HCT116 (cell line): ENCODE results near the gene PANK1. TPM values are rescaled to one million over a fixed set of nuclear protein-coding genes. Genes with fewer than 3 reads are reported as not detected.

ENCODE experiments used
- ATAC-seq: fragments of 200-7000 bp; cut with Tn5 transposase; 2 replicates; pipeline ENCODE4 v1.9.1; 2020; ENCODE audit warnings: mild to moderate bottlenecking, moderate library complexity
- BruUV-seq: library from RNA; stranded (reverse); fragments of 400-500 nt; replicated peaks from 2 replicates; lab custom pipeline; 2021; lab: Mats Ljungman, UMichigan
- CTCF ChIA-PET: fragments of 300-600 bp; sonication (Branson Sonifier 250); formaldehyde crosslinking; loops from one replicate; lab custom pipeline; 2021; ENCODE audit warnings: antibody characterized with exemption; lab: Charles Lee
- POLR2A ChIA-PET: fragments of 300-600, 350-600 bp; sonication (Branson Sonifier 250); formaldehyde crosslinking; loops from one replicate; lab custom pipeline; 2021; ENCODE audit warnings: antibody characterized with exemption; lab: Charles Lee
- RAD21 ChIA-PET, 2 experiments: fragments of 300-600 bp; sonication (Branson Sonifier 250); formaldehyde crosslinking; loops; one replicate each; lab custom pipeline; 2023; ENCODE audit warnings: low total read pairs in 2 of 2; ENCODE audit not compliant: uncharacterized antibody in 2 of 2, unreplicated experiment in 2 of 2, low non-redundant PET in 1 of 2; lab: Charles Lee
- DNase-seq: peaks from one replicate; pipeline ENCODE4 v3.0.0-alpha.2; 2010; ENCODE audit warnings: low read depth, low spot score
- H2AFZ ChIP-seq: fragments of 200-600 bp; shearing (Covaris generic), sonication (generic); 2 replicates; pipeline ENCODE4 v1.6.1; 2017; ENCODE audit warnings: low read depth, mixed run types, mixed read lengths, antibody characterized with exemption, low read length; ENCODE audit not compliant: poor library complexity, severe bottlenecking
- H3K27ac ChIP-seq: 2 replicates; pipeline ENCODE4 v1.5.1; 2012; ENCODE audit warnings: low read depth, low read length
- H3K27me3 ChIP-seq: fragments of 200-600 bp; sonication (generic); 2 replicates; pipeline ENCODE4 v1.6.1; 2016; ENCODE audit warnings: mixed run types, low read length, mixed read lengths; ENCODE audit not compliant: insufficient read depth
- H3K36me3 ChIP-seq, 2 experiments: fragments of 200-500 bp in 1 of 2; fragments of 200-600 bp in 1 of 2; sonication (Bioruptor generic) in 1 of 2; sonication (generic) in 1 of 2; 2 replicates each; pipeline versions ENCODE4 v1.5.1 to v1.6.1; 2014 to 2016; ENCODE audit warnings: low read length in 2 of 2, inconsistent platforms in 1 of 2, mixed read lengths in 1 of 2, mixed run types in 1 of 2; ENCODE audit not compliant: insufficient read depth in 2 of 2, control insufficient read depth in 1 of 2
- H3K4me1 ChIP-seq, 2 experiments: fragments of 200-600 bp in 1 of 2; sonication (generic) in 1 of 2; 2 replicates each; pipeline versions ENCODE4 v1.5.1 to v1.6.1; 2012 to 2017; ENCODE audit warnings: low read length in 2 of 2, inconsistent platforms in 1 of 2, mild to moderate bottlenecking in 1 of 2, mixed read lengths in 1 of 2, mixed run types in 1 of 2, moderate library complexity in 1 of 2; ENCODE audit not compliant: insufficient read depth in 2 of 2, control insufficient read depth in 1 of 2
- H3K4me2 ChIP-seq: fragments of 200-600 bp; sonication (generic); 2 replicates; pipeline ENCODE4 v1.6.1; 2017; ENCODE audit warnings: mixed run types, low read length, mixed read lengths
- H3K4me3 ChIP-seq, 2 experiments: fragments of 200-600 bp in 1 of 2; sonication (generic) in 1 of 2; replicated peaks in 1 of 2; 2 replicates each; pipeline ENCODE4 v1.5.1; 2011 to 2016; ENCODE audit warnings: low read length in 2 of 2, control low read depth in 1 of 2, low read depth in 1 of 2, mild to moderate bottlenecking in 1 of 2, mixed read lengths in 1 of 2, mixed run types in 1 of 2
- H3K79me2 ChIP-seq: fragments of 200-600 bp; sonication (generic); 2 replicates; pipeline ENCODE4 v1.6.1; 2017; ENCODE audit warnings: mild to moderate bottlenecking, mixed run types, low read length, moderate library complexity, mixed read lengths; ENCODE audit not compliant: insufficient read depth
- H3K9ac ChIP-seq: fragments of 200-600 bp; sonication (generic); 2 replicates; pipeline ENCODE4 v1.6.1; 2016; ENCODE audit warnings: low read length, mixed read lengths
- H3K9me2 ChIP-seq: fragments of 200-600 bp; sonication (generic), shearing (Covaris generic); 2 replicates; pipeline ENCODE4 v1.6.1; 2017; ENCODE audit warnings: mixed run types, mild to moderate bottlenecking, moderate library complexity; ENCODE audit not compliant: insufficient read depth
- H3K9me3 ChIP-seq, 2 experiments: fragments of 200-500 bp in 1 of 2; fragments of 200-600 bp in 1 of 2; sonication (Bioruptor generic) in 1 of 2; sonication (generic) in 1 of 2; 2 replicates each; pipeline ENCODE4 v1.6.1; 2014 to 2017; ENCODE audit warnings: low read length in 2 of 2, mixed read lengths in 2 of 2, inconsistent platforms in 1 of 2, low read depth in 1 of 2, mild to moderate bottlenecking in 1 of 2, mixed run types in 1 of 2, moderate library complexity in 1 of 2; ENCODE audit not compliant: control insufficient read depth in 1 of 2, insufficient read depth in 1 of 2
- H4K20me1 ChIP-seq: fragments of 200-600 bp; sonication (generic), shearing (Covaris generic); 2 replicates; pipeline ENCODE4 v1.6.1; 2017; ENCODE audit warnings: mixed run types, mild to moderate bottlenecking, moderate library complexity; ENCODE audit not compliant: insufficient read depth
- ATF3 ChIP-seq: IDR thresholded peaks from 2 replicates; pipeline ENCODE4 v1.6.1; 2012
- CBX3 ChIP-seq: IDR thresholded peaks from 2 replicates; pipeline ENCODE4 v1.6.1; 2012; ENCODE audit warnings: low read depth
- CEBPB ChIP-seq: IDR thresholded peaks from 2 replicates; pipeline ENCODE4 v1.6.1; 2012; ENCODE audit warnings: low read depth
- EGR1 ChIP-seq: IDR thresholded peaks from 2 replicates; pipeline ENCODE4 v1.6.1; 2012; ENCODE audit warnings: low read depth
- ELF1 ChIP-seq: IDR thresholded peaks from 2 replicates; pipeline ENCODE4 v1.6.1; 2012; ENCODE audit warnings: low read depth, borderline replicate concordance
- EZH2phosphoT487 ChIP-seq: fragments of 200-600 bp; IDR thresholded peaks from 2 replicates; pipeline ENCODE4 v1.6.1; 2018; ENCODE audit warnings: antibody characterized with exemption, borderline replicate concordance
- FOSL1 ChIP-seq: IDR thresholded peaks from 2 replicates; pipeline ENCODE4 v1.6.1; 2012; ENCODE audit warnings: low read depth
- MAX ChIP-seq: IDR thresholded peaks from 2 replicates; pipeline ENCODE4 v1.6.1; 2012
- POLR2A ChIP-seq: IDR thresholded peaks from 2 replicates; pipeline ENCODE4 v1.7.0; 2011; ENCODE audit warnings: borderline replicate concordance; ENCODE audit not compliant: insufficient read depth, insufficient read length; ENCODE audit errors: extremely low read depth
- POLR2AphosphoS5 ChIP-seq: IDR thresholded peaks from 2 replicates; pipeline ENCODE4 v1.6.1; 2011; ENCODE audit warnings: mild to moderate bottlenecking, low read depth, low read length, moderate library complexity
- RAD21 ChIP-seq: IDR thresholded peaks from 2 replicates; pipeline ENCODE4 v1.6.1; 2012; ENCODE audit warnings: low read depth, mild to moderate bottlenecking
- SP1 ChIP-seq: IDR thresholded peaks from 2 replicates; pipeline ENCODE4 v1.6.1; 2012; ENCODE audit warnings: low read depth
- TCF7L2 ChIP-seq: IDR thresholded peaks from 2 replicates; pipeline ENCODE4 v1.7.0; 2011; ENCODE audit warnings: borderline replicate concordance, inconsistent platforms; ENCODE audit not compliant: insufficient read depth, insufficient read length; ENCODE audit errors: extremely low read depth
- YY1 ChIP-seq: IDR thresholded peaks from 2 replicates; pipeline ENCODE4 v1.6.1; 2011; ENCODE audit warnings: low read length, low read depth, moderate library complexity, mild to moderate bottlenecking; ENCODE audit not compliant: insufficient replicate concordance; ENCODE audit errors: extremely low read depth
- ZBTB33 ChIP-seq: IDR thresholded peaks from 2 replicates; pipeline ENCODE4 v1.6.1; 2011; ENCODE audit warnings: mild to moderate bottlenecking, low read length, moderate library complexity; ENCODE audit not compliant: insufficient replicate concordance; ENCODE audit errors: extremely low read depth
- ZFX ChIP-seq: fragments of 450-650 bp; IDR thresholded peaks from 2 replicates; pipeline ENCODE4 v1.6.1; 2017
- ZNF274 ChIP-seq: fragments of 200-500 bp; sonication (Bioruptor generic); IDR thresholded peaks from 2 replicates; pipeline ENCODE4 v1.6.1; 2014; ENCODE audit warnings: mild to moderate bottlenecking, low read depth, low read length, inconsistent platforms
- intact Hi-C: fragments of 100-400 bp; cut with micrococcal nuclease; formaldehyde crosslinking; loops from 2 replicates; pipeline ENCODE4 v1.10.0; 2022
- total RNA-seq: library from RNA; stranded (reverse); gene quantifications from one replicate; pipeline ENCODE4 v1.2.1, GENCODE V29; 2021; ENCODE audit not compliant: unreplicated experiment
- TF ChIP-seq, protein P1 (sequence below), 3 experiments: fragments of 200-600 bp in 1 of 3; sonication (generic) in 1 of 3; IDR thresholded peaks in 2 of 3; conservative IDR thresholded peaks in 1 of 3; 2 replicates each; pipeline ENCODE4 v1.5.1; 2012 to 2017; ENCODE audit warnings: low read depth in 2 of 3, low read length in 2 of 3, antibody characterized with exemption in 1 of 3, borderline replicate concordance in 1 of 3, control low read depth in 1 of 3, mild to moderate bottlenecking in 1 of 3, mixed read lengths in 1 of 3, mixed run types in 1 of 3, moderate library complexity in 1 of 3; ENCODE audit not compliant: insufficient read depth in 1 of 3

Gene PANK1
- total RNA-seq, 1 experiment from 2014 or later: 6.4 TPM

- TF ChIP-seq, protein P1, sequence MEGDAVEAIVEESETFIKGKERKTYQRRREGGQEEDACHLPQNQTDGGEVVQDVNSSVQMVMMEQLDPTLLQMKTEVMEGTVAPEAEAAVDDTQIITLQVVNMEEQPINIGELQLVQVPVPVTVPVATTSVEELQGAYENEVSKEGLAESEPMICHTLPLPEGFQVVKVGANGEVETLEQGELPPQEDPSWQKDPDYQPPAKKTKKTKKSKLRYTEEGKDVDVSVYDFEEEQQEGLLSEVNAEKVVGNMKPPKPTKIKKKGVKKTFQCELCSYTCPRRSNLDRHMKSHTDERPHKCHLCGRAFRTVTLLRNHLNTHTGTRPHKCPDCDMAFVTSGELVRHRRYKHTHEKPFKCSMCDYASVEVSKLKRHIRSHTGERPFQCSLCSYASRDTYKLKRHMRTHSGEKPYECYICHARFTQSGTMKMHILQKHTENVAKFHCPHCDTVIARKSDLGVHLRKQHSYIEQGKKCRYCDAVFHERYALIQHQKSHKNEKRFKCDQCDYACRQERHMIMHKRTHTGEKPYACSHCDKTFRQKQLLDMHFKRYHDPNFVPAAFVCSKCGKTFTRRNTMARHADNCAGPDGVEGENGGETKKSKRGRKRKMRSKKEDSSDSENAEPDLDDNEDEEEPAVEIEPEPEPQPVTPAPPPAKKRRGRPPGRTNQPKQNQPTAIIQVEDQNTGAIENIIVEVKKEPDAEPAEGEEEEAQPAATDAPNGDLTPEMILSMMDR (IDR thresholded peaks at IDR 0.05 in 2 of 3, conservative IDR thresholded peaks at IDR 0.05 in 1 of 3; ENCODE audit: borderline replicate concordance in 1 of 3, insufficient read depth in 1 of 3, low read depth in 2 of 3, low read length in 2 of 3): no peak
- TF ChIP-seq CEBPB (no peak), POLR2AphosphoS5 (no peak), ZFX (no peak), EGR1 (no peak), EZH2phosphoT487 (no peak), TCF7L2 (no peak)
Observed at GRCh38 chr10:89575031-89575430, 70.0 kb downstream of the PANK1 start (continued).

DNA sequence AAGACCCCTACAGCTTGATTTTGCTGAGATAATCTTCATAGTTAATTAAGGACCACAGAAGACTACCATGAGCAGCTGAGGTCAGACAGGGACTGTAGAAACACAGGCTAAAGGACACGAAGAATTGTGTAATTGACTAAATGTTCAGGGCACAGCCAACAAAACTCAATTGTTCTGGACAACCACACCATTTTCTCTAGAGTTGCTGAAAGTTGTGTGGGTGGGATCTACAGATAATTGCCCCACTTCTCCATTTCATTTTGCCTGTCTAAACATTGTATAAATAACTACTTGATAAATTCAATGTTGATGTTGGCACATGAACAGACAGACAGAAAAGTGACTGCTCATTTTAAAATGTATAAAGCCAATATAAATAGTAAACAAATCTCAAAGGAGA, 70.7 kb downstream of the PANK1 start:
- H3K9ac ChIP-seq: no peak overlapping the region
- ATAC-seq (no peak), DNase-seq (no peak)
- no peak overlapping the region for H3K4me2 ChIP-seq
- H3K36me3 ChIP-seq: no peaks in the 10 kb centered on the region
- ChIA-PET RAD21 (no interaction called here), POLR2A (no interaction called here), CTCF (no interaction called here)
- no TSS peak for BruUV-seq
- H3K9me3 ChIP-seq: no peaks in the 10 kb centered on the region
- H3K27ac ChIP-seq: no peak overlapping the region
- H3K9me2 ChIP-seq: no peaks in the 10 kb centered on the region
- intact Hi-C loops: no loop called here
- H3K79me2 ChIP-seq: no peaks in the 10 kb centered on the region
- H2AFZ ChIP-seq: no peak overlapping the region
- no peaks in the 10 kb centered on the region for H3K27me3 ChIP-seq
- H3K4me1 ChIP-seq: no peaks in the 10 kb centered on the region
- H3K4me3 ChIP-seq: no peak overlapping the region
- no peaks in the 10 kb centered on the region for H4K20me1 ChIP-seq
- TF ChIP-seq ZBTB33 (no peak), SP1 (no peak), ELF1 (no peak), FOSL1 (no peak), CBX3 (no peak), POLR2A (no peak), EGR1 (no peak), ATF3 (no peak), YY1 (no peak), RAD21 (no peak), MAX (no peak), POLR2AphosphoS5 (no peak), ZNF274 (no peak)
- TF ChIP-seq, protein P1 (IDR thresholded peaks at IDR 0.05 in 2 of 3, conservative IDR thresholded peaks at IDR 0.05 in 1 of 3; ENCODE audit: borderline replicate concordance in 1 of 3, insufficient read depth in 1 of 3, low read depth in 2 of 3, low read length in 2 of 3): no peak
